Measurements from ENCODE around the gene TRIM13. TPM values are rescaled to one million over a fixed set of nuclear protein-coding genes. Genes with fewer than 3 reads are reported as not detected.
"Not testable (repeated sequence)": the region's sequence is repeated elsewhere in the genome, so short reads cannot be mapped to it uniquely, and the experiment has no call there.

The TRIM13 gene
- total RNA-seq, 1 experiment from 2014 or later, result 15.7 TPM

GRCh38 chr13:49980266-49980665 is 16.6 kb upstream of the TRIM13 start:
- H3K36me3 ChIP-seq, result no peaks in the 10 kb centered on the region
- no peaks in the 10 kb centered on the region for H3K9me3 ChIP-seq (replicated peaks)
- no peak overlapping the region for H3K4me3 ChIP-seq
- no peak overlapping the region for H3K27ac ChIP-seq
- H3K27me3 ChIP-seq (replicated peaks), result no peaks in the 10 kb centered on the region
- H3K4me1 ChIP-seq (replicated peaks), result peaks cover 7% of the 10 kb centered on the region
- no peak for DNase-seq (ENCODE audit: low read depth in 1 of 2, low spot score in 2 of 2)

GRCh38 chr13:49985129-49985528 is 11.7 kb upstream of the TRIM13 start:
- DNase-seq (ENCODE audit: low read depth in 1 of 2, low spot score in 2 of 2), result no peak
- Histone ChIP-seq H3K27ac (no peak overlapping the region), H3K27me3 (replicated peaks) (no peaks in the 10 kb centered on the region), H3K4me3 (no peak overlapping the region), H3K36me3 (no peaks in the 10 kb centered on the region), H3K4me1 (replicated peaks) (no peaks in the 10 kb centered on the region), H3K9me3 (replicated peaks) (no peaks in the 10 kb centered on the region)

- Histone ChIP-seq H3K36me3 (no peaks in the 10 kb centered on the region), H3K4me3 (no peak overlapping the region)
These were observed 10.4 kb upstream of the TRIM13 start for GRCh38 chr13:49986471-49986870.

GRCh38 chr13:49990612-49991011 is 6.2 kb upstream of the TRIM13 start:
- H3K27me3 ChIP-seq (replicated peaks), result not testable (repeated sequence)

More at GRCh38 chr13:49986471-49986870, 10.4 kb upstream of the TRIM13 start:
- Histone ChIP-seq H3K4me1 (replicated peaks) (no peaks in the 10 kb centered on the region), H3K9me3 (replicated peaks) (no peaks in the 10 kb centered on the region), H3K27me3 (replicated peaks) (no peaks in the 10 kb centered on the region), H3K27ac (no peak overlapping the region)
- no peak for DNase-seq (ENCODE audit: low read depth in 1 of 2, low spot score in 2 of 2)

GRCh38 chr13:49993111-49993510 is 3.7 kb upstream of the TRIM13 start:
- no peak overlapping the region for H3K27ac ChIP-seq
- DNase-seq (ENCODE audit: low read depth in 1 of 2, low spot score in 2 of 2), result no peak
- H3K4me3 ChIP-seq, result no peak overlapping the region
- peaks cover 10% of the 10 kb centered on the region for H3K36me3 ChIP-seq
- H3K27me3 ChIP-seq (replicated peaks), result no peaks in the 10 kb centered on the region
- no peaks in the 10 kb centered on the region for H3K9me3 ChIP-seq (replicated peaks)
- H3K4me1 ChIP-seq (replicated peaks), result peaks cover 8% of the 10 kb centered on the region

More at GRCh38 chr13:49990612-49991011, 6.2 kb upstream of the TRIM13 start:
- not testable (repeated sequence) for H3K27ac ChIP-seq; DNase-seq (ENCODE audit: low read depth in 1 of 2, low spot score in 2 of 2); H3K4me1 ChIP-seq (replicated peaks); H3K9me3 ChIP-seq (replicated peaks); H3K36me3 ChIP-seq; H3K4me3 ChIP-seq

GRCh38 chr13:49993666-49994065 is 3.2 kb upstream of the TRIM13 start:
- H3K36me3 ChIP-seq, result peaks cover 16% of the 10 kb centered on the region
- H3K27ac ChIP-seq, result no peak overlapping the region
- H3K9me3 ChIP-seq (replicated peaks), result no peaks in the 10 kb centered on the region
- H3K4me1 ChIP-seq (replicated peaks), result peaks cover 8% of the 10 kb centered on the region
- no peaks in the 10 kb centered on the region for H3K27me3 ChIP-seq (replicated peaks)
- H3K4me3 ChIP-seq, result no peak overlapping the region
- no peak for DNase-seq (ENCODE audit: low read depth in 1 of 2, low spot score in 2 of 2)

- Histone ChIP-seq H3K4me1 (replicated peaks) (peaks cover 14% of the 10 kb centered on the region), H3K36me3 (peaks cover 36% of the 10 kb centered on the region), H3K27ac (peak overlapping the region; percentile 99), H3K9me3 (replicated peaks) (no peaks in the 10 kb centered on the region), H3K4me3 (peak overlapping the region; percentile 79), H3K27me3 (replicated peaks) (no peaks in the 10 kb centered on the region)
- DNase-seq (ENCODE audit: low read depth in 1 of 2, low spot score in 2 of 2), result no peak
These were observed 1.2 kb upstream of the TRIM13 start for GRCh38 chr13:49995625-49996101.

- H3K27ac ChIP-seq, result peak overlapping the region; percentile 99
- H3K4me1 ChIP-seq (replicated peaks), result peaks cover 14% of the 10 kb centered on the region
- peak overlapping the region; percentile 79 for H3K4me3 ChIP-seq
- peak; percentile 81 to 92 for DNase-seq (ENCODE audit: low read depth in 1 of 2, low spot score in 2 of 2)
- H3K27me3 ChIP-seq (replicated peaks), result no peaks in the 10 kb centered on the region
- peaks cover 43% of the 10 kb centered on the region for H3K36me3 ChIP-seq
- no peaks in the 10 kb centered on the region for H3K9me3 ChIP-seq (replicated peaks)
These were observed 504 bp upstream of the TRIM13 start for GRCh38 chr13:49996161-49996915.

- Histone ChIP-seq H3K4me3 (peak overlapping the region; percentile 79), H3K27ac (no peak overlapping the region), H3K27me3 (replicated peaks) (no peaks in the 10 kb centered on the region), H3K9me3 (replicated peaks) (no peaks in the 10 kb centered on the region), H3K4me1 (replicated peaks) (peaks cover 14% of the 10 kb centered on the region), H3K36me3 (peaks cover 57% of the 10 kb centered on the region)
- no peak for DNase-seq (ENCODE audit: low read depth in 1 of 2, low spot score in 2 of 2)
These were observed 1.1 kb downstream of the TRIM13 start for GRCh38 chr13:49997955-49998354.

- no peak overlapping the region for H3K4me3 ChIP-seq
- peaks cover 14% of the 10 kb centered on the region for H3K4me1 ChIP-seq (replicated peaks)
- H3K9me3 ChIP-seq (replicated peaks), result no peaks in the 10 kb centered on the region
- H3K27ac ChIP-seq, result no peak overlapping the region
- no peaks in the 10 kb centered on the region for H3K27me3 ChIP-seq (replicated peaks)
- H3K36me3 ChIP-seq, result peaks cover 61% of the 10 kb centered on the region
- no peak for DNase-seq (ENCODE audit: low read depth in 1 of 2, low spot score in 2 of 2)
These were observed 2.1 kb downstream of the TRIM13 start for GRCh38 chr13:49998714-49999624.

- Histone ChIP-seq H3K4me1 (replicated peaks) (peaks cover 6% of the 10 kb centered on the region), H3K4me3 (no peak overlapping the region), H3K27me3 (replicated peaks) (no peaks in the 10 kb centered on the region), H3K27ac (no peak overlapping the region), H3K9me3 (replicated peaks) (no peaks in the 10 kb centered on the region), H3K36me3 (peaks cover 73% of the 10 kb centered on the region)
- no peak for DNase-seq (ENCODE audit: low read depth in 1 of 2, low spot score in 2 of 2)
These were observed 4.4 kb downstream of the TRIM13 start for GRCh38 chr13:50001287-50001686.

- H3K36me3 ChIP-seq, result peaks cover 52% of the 10 kb centered on the region
- DNase-seq (ENCODE audit: low read depth in 1 of 2, low spot score in 2 of 2), result no peak
- H3K27me3 ChIP-seq (replicated peaks), result no peaks in the 10 kb centered on the region
- no peak overlapping the region for H3K4me3 ChIP-seq
- no peak overlapping the region for H3K27ac ChIP-seq
- no peaks in the 10 kb centered on the region for H3K4me1 ChIP-seq (replicated peaks)
- no peaks in the 10 kb centered on the region for H3K9me3 ChIP-seq (replicated peaks)
These were observed 9.7 kb downstream of the TRIM13 start for GRCh38 chr13:50006426-50007135.

GRCh38 chr13:50011461-50011860 is 14.6 kb downstream of the TRIM13 start:
- no peaks in the 10 kb centered on the region for H3K9me3 ChIP-seq (replicated peaks)
- H3K27ac ChIP-seq, result no peak overlapping the region
- H3K4me1 ChIP-seq (replicated peaks), result no peaks in the 10 kb centered on the region
- H3K27me3 ChIP-seq (replicated peaks), result no peaks in the 10 kb centered on the region
- peaks cover 54% of the 10 kb centered on the region for H3K36me3 ChIP-seq
- H3K4me3 ChIP-seq, result no peak overlapping the region
- DNase-seq (ENCODE audit: low read depth in 1 of 2, low spot score in 2 of 2), result no peak

All from SJSA1 (cell line).